ENCODE results near the gene MAP2K2.
A peak's percentile ranks its signal among the peaks of the same experiment; 100 is the strongest.

Gene MAP2K2

GRCh38 chr19:4058693-4059452 lies 65.0 kb downstream of the MAP2K2 start:
- no CpG with 5 or more reads among the region's 30 CpGs for WGBS, 2 donors (ENCODE audit: extremely low coverage in 2 of 2, insufficient read length in 2 of 2, insufficient replicate concordance in 1 of 2)
- Histone ChIP-seq H3K4me1 (ENCODE audit: control insufficient read depth in 2 of 2, insufficient read depth in 1 of 2, low read depth in 1 of 2, low read length in 2 of 2) (peaks cover 7 to 12% of the 10 kb centered on the region in 2 donors), H3K4me3 (ENCODE audit: low read length in 2 of 2) (no peak overlapping the region)

DNA sequence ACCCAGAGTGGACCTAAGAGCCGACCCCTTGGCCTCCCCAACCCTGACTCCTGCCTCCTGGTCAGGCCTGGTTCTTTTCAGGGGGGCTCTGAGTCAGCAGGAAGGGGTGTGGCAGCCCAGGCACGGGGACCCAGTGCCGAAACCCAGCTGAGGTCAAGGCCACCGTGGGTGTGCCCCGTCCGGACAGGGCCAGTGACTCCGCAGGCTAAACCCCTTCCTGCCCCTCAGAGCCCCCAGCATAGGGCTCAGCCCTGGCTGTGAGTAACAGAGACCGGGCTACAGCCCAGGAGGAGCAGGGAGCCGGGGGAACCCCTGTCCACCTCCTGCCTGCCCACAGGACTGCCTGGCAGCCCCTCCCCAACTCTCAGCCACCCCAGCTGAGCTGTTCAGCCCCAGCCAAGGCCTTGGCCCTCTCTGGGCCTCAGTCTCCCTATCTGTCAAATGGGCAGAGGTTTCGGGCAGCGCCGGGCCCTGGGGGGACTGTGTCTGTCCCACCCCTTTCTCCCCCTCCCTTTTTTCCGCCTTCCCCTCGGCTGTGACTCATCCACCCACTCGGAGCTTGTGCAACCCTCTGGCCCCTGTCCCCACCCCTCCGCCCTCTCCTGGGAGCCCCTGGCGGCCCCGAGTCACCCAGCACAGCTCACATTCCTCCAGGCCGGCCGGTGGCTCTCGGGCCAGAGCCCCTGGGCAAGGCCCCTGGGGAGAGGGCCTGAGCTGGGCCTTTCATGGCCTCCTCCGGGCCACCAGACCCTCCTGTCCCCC lies 65.8 kb downstream of the MAP2K2 start:
- H3K27ac ChIP-seq (replicated peaks; ENCODE audit: low read length), result no peak overlapping the region
- H3K4me2 ChIP-seq (ENCODE audit: insufficient read depth, low read length, poor library complexity, severe bottlenecking), result no peak overlapping the region
- no CpG with 5 or more reads among the region's 22 CpGs for WGBS, 2 donors (ENCODE audit: extremely low coverage in 2 of 2, insufficient read length in 2 of 2, insufficient replicate concordance in 1 of 2)
- peak overlapping the region; percentile 82 for H3K14ac ChIP-seq (ENCODE audit: low read length)
- no peak overlapping the region for H3K4me3 ChIP-seq (ENCODE audit: low read length in 2 of 2)
- peaks cover 48% of the 10 kb centered on the region for H3K79me1 ChIP-seq (ENCODE audit: low read depth, low read length)
- no peak overlapping the region for H4K8ac ChIP-seq (ENCODE audit: low read depth, low read length)
- H3K9me3 ChIP-seq (replicated peaks in 1 of 2; ENCODE audit: control insufficient read depth in 2 of 2, insufficient read depth in 1 of 2, low read depth in 1 of 2, low read length in 2 of 2), result peaks cover 0 to 7% of the 10 kb centered on the region in 2 donors
- DNase-seq (ENCODE audit: low spot score), result no peak
- peaks cover 19 to 23% of the 10 kb centered on the region in 2 donors for H3K36me3 ChIP-seq (replicated peaks in 1 of 2; ENCODE audit: control insufficient read depth in 2 of 2, insufficient read depth in 2 of 2, low read length in 2 of 2)
- no peak overlapping the region for H4K91ac ChIP-seq (ENCODE audit: low read depth, low read length, poor library complexity)
- H3K27me3 ChIP-seq (ENCODE audit: control insufficient read depth in 3 of 3, insufficient read depth in 3 of 3, low read depth in 1 of 3, low read length in 3 of 3), result no peaks in the 10 kb centered on the region
- H2BK120ac ChIP-seq (ENCODE audit: low read depth, low read length), result no peak overlapping the region
- peak overlapping the region; percentile 82 for H2BK5ac ChIP-seq (ENCODE audit: low read length)
- peak overlapping the region; percentile 10 for H2BK12ac ChIP-seq (ENCODE audit: low read length)
- H3K18ac ChIP-seq (ENCODE audit: low read length), result peak overlapping the region; percentile 71
- H2AK5ac ChIP-seq (ENCODE audit: low read depth, low read length), result no peak overlapping the region
- H3K9ac ChIP-seq (ENCODE audit: low read depth, low read length, poor library complexity), result no peak overlapping the region
- H2AFZ ChIP-seq (ENCODE audit: low read length), result no peak overlapping the region
- H2BK15ac ChIP-seq (ENCODE audit: low read length), result no peak overlapping the region
- H3K4me1 ChIP-seq (ENCODE audit: control insufficient read depth in 2 of 2, insufficient read depth in 1 of 2, low read depth in 1 of 2, low read length in 2 of 2), result peaks cover 4 to 14% of the 10 kb centered on the region in 2 donors
- H3K23ac ChIP-seq (ENCODE audit: low read depth, low read length, poor library complexity), result no peak overlapping the region
- peak overlapping the region; percentile 76 for H3K4ac ChIP-seq (ENCODE audit: low read length)

More at GRCh38 chr19:4058693-4059452, 65.0 kb downstream of the MAP2K2 start:
- Histone ChIP-seq H3K27ac (replicated peaks; ENCODE audit: low read length) (peak overlapping the region; percentile 27), H2AFZ (ENCODE audit: low read length) (no peak overlapping the region), H3K9me3 (replicated peaks in 1 of 2; ENCODE audit: control insufficient read depth in 2 of 2, insufficient read depth in 1 of 2, low read depth in 1 of 2, low read length in 2 of 2) (peaks cover 0 to 2% of the 10 kb centered on the region in 2 donors), H3K14ac (ENCODE audit: low read length) (peak overlapping the region; percentile 71), H3K79me1 (ENCODE audit: low read depth, low read length) (peaks cover 49% of the 10 kb centered on the region), H3K27me3 (ENCODE audit: control insufficient read depth in 3 of 3, insufficient read depth in 3 of 3, low read depth in 1 of 3, low read length in 3 of 3) (no peaks in the 10 kb centered on the region), H4K91ac (ENCODE audit: low read depth, low read length, poor library complexity) (no peak overlapping the region), H4K8ac (ENCODE audit: low read depth, low read length) (no peak overlapping the region), H3K9ac (ENCODE audit: low read depth, low read length, poor library complexity) (peak overlapping the region; percentile 84), H3K36me3 (replicated peaks in 1 of 2; ENCODE audit: control insufficient read depth in 2 of 2, insufficient read depth in 2 of 2, low read length in 2 of 2) (peaks cover 11 to 16% of the 10 kb centered on the region in 2 donors), H3K4ac (ENCODE audit: low read length) (no peak overlapping the region), H2BK120ac (ENCODE audit: low read depth, low read length) (peak overlapping the region; percentile 47), H3K4me2 (ENCODE audit: insufficient read depth, low read length, poor library complexity, severe bottlenecking) (peak overlapping the region; percentile 11), H2BK15ac (ENCODE audit: low read length) (no peak overlapping the region), H2AK5ac (ENCODE audit: low read depth, low read length) (peak overlapping the region; percentile 37), H3K18ac (ENCODE audit: low read length) (peak overlapping the region; percentile 71), H2BK5ac (ENCODE audit: low read length) (peak overlapping the region; percentile 82), H3K23ac (ENCODE audit: low read depth, low read length, poor library complexity) (no peak overlapping the region), H2BK12ac (ENCODE audit: low read length) (peak overlapping the region; percentile 10)
- no peak for DNase-seq (ENCODE audit: low spot score)

DNA sequence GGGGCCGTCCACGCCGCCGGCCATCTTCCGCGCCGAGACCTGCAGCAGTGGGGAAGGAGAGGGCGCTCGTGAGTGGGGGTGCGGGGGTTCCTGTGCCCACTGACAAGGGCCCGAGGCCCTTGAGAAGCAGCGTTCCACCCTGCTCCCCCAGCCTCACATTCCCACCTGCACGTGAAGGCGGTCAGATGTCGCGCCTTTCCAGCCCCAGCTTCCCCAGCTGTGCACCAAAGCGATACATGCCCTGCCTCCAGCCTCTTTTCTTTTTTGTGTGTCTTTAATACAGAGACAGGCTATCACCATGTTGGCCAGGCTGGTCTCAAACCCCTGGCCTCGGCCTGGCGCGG lies 68.7 kb downstream of the MAP2K2 start:
- DNase-seq (ENCODE audit: low spot score), result no peak
- Histone ChIP-seq H4K8ac (ENCODE audit: low read depth, low read length) (no peak overlapping the region), H3K18ac (ENCODE audit: low read length) (no peak overlapping the region), H3K4ac (ENCODE audit: low read length) (no peak overlapping the region), H3K27ac (replicated peaks; ENCODE audit: low read length) (no peak overlapping the region), H3K36me3 (replicated peaks in 1 of 2; ENCODE audit: control insufficient read depth in 2 of 2, insufficient read depth in 2 of 2, low read length in 2 of 2) (peaks cover 28 to 42% of the 10 kb centered on the region in 2 donors), H2BK15ac (ENCODE audit: low read length) (no peak overlapping the region), H3K9ac (ENCODE audit: low read depth, low read length, poor library complexity) (no peak overlapping the region), H2AFZ (ENCODE audit: low read length) (no peak overlapping the region), H3K9me3 (replicated peaks in 1 of 2; ENCODE audit: control insufficient read depth in 2 of 2, insufficient read depth in 1 of 2, low read depth in 1 of 2, low read length in 2 of 2) (peaks cover 0 to 7% of the 10 kb centered on the region in 2 donors), H3K79me1 (ENCODE audit: low read depth, low read length) (peaks cover 34% of the 10 kb centered on the region), H3K4me1 (ENCODE audit: control insufficient read depth in 2 of 2, insufficient read depth in 1 of 2, low read depth in 1 of 2, low read length in 2 of 2) (peaks cover 4 to 14% of the 10 kb centered on the region in 2 donors), H3K4me2 (ENCODE audit: insufficient read depth, low read length, poor library complexity, severe bottlenecking) (no peak overlapping the region), H3K14ac (ENCODE audit: low read length) (no peak overlapping the region), H2BK120ac (ENCODE audit: low read depth, low read length) (no peak overlapping the region), H2AK5ac (ENCODE audit: low read depth, low read length) (no peak overlapping the region), H2BK12ac (ENCODE audit: low read length) (no peak overlapping the region), H3K23ac (ENCODE audit: low read depth, low read length, poor library complexity) (peak overlapping the region; percentile 65), H3K27me3 (ENCODE audit: control insufficient read depth in 3 of 3, insufficient read depth in 3 of 3, low read depth in 1 of 3, low read length in 3 of 3) (no peaks in the 10 kb centered on the region), H3K4me3 (ENCODE audit: low read length in 2 of 2) (no peak overlapping the region), H2BK5ac (ENCODE audit: low read length) (peak overlapping the region; percentile 24), H4K91ac (ENCODE audit: low read depth, low read length, poor library complexity) (no peak overlapping the region)
- no CpG with 5 or more reads among the region's 20 CpGs for WGBS, 2 donors (ENCODE audit: extremely low coverage in 2 of 2, insufficient read length in 2 of 2, insufficient replicate concordance in 1 of 2)

All from neuronal stem cell (in vitro differentiated cells).